DMS 273 (cell line): ENCODE measurements around the gene NAV1.
"Not testable (repeated sequence)": the region's sequence is repeated elsewhere in the genome, so short reads cannot be mapped to it uniquely, and the experiment has no call there.

Source experiments
- DNase-seq: peaks from one replicate; lab custom pipeline; 2025; ENCODE audit not compliant: unreplicated experiment; lab: John Stamatoyannopoulos, UW

The NAV1 gene, protein sequence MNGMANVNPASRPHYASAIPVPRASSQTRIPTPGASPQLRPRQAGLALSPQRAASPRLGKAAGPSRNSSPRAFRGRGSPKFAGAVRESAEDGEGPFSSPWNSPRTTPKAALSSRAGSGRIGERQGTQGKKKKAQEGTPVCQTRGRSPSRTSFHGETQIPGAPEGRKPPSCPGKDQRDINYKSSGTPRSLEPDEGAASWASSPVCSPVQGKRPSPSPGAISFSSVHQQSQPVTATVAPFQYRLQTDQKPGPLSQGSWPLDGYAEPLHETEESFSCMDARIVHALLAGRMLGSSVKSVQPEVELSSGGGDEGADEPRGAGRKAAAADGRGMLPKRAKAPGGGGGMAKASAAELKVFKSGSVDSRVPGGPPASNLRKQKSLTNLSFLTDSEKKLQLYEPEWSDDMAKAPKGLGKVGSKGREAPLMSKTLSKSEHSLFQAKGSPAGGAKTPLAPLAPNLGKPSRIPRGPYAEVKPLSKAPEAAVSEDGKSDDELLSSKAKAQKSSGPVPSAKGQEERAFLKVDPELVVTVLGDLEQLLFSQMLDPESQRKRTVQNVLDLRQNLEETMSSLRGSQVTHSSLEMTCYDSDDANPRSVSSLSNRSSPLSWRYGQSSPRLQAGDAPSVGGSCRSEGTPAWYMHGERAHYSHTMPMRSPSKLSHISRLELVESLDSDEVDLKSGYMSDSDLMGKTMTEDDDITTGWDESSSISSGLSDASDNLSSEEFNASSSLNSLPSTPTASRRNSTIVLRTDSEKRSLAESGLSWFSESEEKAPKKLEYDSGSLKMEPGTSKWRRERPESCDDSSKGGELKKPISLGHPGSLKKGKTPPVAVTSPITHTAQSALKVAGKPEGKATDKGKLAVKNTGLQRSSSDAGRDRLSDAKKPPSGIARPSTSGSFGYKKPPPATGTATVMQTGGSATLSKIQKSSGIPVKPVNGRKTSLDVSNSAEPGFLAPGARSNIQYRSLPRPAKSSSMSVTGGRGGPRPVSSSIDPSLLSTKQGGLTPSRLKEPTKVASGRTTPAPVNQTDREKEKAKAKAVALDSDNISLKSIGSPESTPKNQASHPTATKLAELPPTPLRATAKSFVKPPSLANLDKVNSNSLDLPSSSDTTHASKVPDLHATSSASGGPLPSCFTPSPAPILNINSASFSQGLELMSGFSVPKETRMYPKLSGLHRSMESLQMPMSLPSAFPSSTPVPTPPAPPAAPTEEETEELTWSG (N-terminal part only)

DNA sequence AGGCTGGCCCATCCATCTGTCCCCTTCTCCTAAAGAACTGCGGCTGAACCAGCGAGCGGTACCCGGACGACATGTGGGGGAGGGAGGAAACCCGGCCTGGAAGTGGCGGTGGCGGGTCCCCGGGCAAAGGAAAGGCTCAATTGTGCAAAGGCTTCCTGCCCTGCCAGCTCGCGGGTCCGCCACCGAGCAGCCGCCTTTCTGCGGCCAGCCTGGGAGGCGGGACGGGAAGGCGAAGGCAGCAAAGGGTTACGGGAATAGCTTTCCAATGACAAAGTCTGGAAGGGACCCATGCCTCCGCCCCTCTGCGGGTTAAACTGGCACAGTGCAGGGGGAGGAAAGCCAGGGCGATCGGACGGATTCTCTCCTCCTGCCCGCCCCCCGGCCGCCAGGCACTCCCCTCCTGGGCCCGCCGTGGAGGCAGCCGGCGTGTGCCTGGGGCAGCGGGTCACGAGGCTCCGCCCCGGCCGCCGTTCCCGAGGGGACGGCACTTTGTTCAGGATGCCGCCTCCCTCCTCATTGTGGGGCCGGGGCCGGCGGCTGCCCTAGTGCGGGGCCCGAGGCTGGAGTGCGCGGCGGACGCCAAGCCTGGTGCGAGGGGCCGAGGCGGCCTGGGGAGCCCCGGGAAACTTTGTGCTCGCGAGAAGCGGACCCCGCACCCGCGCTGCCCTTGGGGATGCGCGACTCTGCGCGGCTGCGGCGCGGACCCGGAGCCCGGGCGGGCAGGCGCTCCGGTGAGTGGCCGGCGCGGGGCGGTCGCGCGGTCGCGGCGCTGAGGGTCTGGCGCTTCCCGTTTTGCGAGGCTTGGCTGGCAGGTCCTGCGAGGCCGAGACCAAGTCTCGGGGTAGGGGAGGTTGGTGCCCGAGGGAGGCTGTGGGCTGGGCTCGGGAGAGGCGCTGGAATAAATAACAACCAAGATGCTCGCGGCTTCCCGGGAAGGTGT lies at the start of gene NAV1:
Gene NAV1 (plus strand): TSS at position 516 of the 940 bp plus-strand sequence. CDS start 83,758 bp downstream, outside the sequence.
- DNase-seq = peak; percentile 78

GRCh38 chr1:201489643-201490261 lies 49.2 kb upstream of the NAV1 start:
- no peak for DNase-seq

DNA sequence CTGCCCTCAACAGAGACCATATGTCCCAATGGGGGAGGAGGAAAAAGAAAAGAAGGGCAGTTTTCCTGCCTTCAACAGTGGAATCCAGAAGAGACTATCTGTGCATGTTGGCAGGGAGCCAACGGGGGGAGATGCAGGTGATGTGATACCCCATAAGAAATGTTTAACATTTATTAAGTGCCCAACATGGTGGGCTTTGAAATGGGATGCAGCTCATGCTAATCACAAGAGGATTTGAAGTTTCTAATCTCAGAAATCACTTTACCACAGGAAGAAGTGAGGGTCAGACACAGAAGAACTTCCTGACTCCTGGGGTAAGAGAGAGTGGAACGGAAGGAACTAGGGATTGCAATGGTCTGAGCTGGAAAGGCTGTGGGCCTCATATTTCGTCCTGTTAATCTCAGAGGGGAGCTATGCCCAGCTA lies 48.2 kb upstream of the NAV1 start:
- DNase-seq = no peak

GRCh38 chr1:201491896-201492511 lies 46.9 kb upstream of the NAV1 start:
- DNase-seq = no peak

GRCh38 chr1:201493026-201493656 lies 45.8 kb upstream of the NAV1 start:
- DNase-seq = not testable (repeated sequence)

GRCh38 chr1:201493757-201494617 lies 44.9 kb upstream of the NAV1 start:
- no peak for DNase-seq

GRCh38 chr1:201495551-201496295 lies 43.2 kb upstream of the NAV1 start:
- peak; percentile 25 for DNase-seq

DNA sequence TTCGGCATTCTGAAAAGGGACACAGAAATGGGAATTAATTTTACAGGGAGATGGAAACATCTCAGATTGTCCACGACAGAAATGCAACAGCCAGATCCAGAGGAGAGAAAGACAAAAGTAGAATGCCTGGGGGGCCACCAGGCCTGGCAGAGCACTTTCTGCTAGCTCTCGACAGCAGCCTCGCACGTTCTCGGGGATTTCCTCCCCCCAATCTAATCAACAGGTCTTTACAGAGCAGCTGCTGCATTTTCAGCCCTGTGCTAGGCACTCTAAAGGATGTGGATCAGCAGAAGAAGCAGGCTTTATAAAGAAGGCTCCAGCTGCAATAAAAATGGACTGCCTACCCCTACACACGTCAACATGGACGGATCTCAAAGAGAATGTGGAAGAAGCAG lies 42.6 kb upstream of the NAV1 start:
- no peak for DNase-seq

- no peak for DNase-seq
Measured at GRCh38 chr1:201497935-201498509, 40.9 kb upstream of the NAV1 start.

GRCh38 chr1:201498621-201499020 lies 40.3 kb upstream of the NAV1 start:
- DNase-seq = no peak

DNA sequence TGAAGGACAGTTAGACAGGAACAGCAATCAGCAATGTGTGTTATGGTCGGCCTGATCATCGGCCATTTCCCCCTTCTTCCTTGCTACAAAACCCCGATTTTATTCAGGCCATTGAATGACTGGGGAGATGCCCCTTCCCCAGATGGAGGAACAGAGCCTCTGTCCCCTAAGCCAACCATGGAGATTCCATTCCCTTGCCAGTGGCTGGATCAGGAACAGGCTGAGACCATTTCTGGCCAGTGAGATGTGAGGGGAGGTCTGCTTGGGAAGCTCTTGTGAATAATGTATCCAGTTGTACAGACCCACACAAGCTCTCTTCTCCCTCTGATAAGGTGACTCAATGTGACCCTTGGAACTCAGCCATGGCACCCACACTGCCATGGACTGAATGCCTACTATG lies 39.7 kb upstream of the NAV1 start:
- no peak for DNase-seq

- no peak for DNase-seq
Measured at GRCh38 chr1:201499795-201500669, 38.9 kb upstream of the NAV1 start.

GRCh38 chr1:201500670-201501120 lies 38.2 kb upstream of the NAV1 start:
- no peak for DNase-seq

- no peak for DNase-seq
Measured at GRCh38 chr1:201501144-201501543, 37.8 kb upstream of the NAV1 start.

- DNase-seq = peak; percentile 26
Measured at GRCh38 chr1:201501812-201502510, 37.0 kb upstream of the NAV1 start.
